Limb (tissue), 2 donors: ENCODE results near the gene NEK1.

Experiments
- DNase-seq, 2 donors: peaks; one replicate each; pipeline ENCODE4 v3.0.0-alpha.2; 2016; ENCODE audit errors: extremely low spot score in 2 of 2

Gene NEK1, protein sequence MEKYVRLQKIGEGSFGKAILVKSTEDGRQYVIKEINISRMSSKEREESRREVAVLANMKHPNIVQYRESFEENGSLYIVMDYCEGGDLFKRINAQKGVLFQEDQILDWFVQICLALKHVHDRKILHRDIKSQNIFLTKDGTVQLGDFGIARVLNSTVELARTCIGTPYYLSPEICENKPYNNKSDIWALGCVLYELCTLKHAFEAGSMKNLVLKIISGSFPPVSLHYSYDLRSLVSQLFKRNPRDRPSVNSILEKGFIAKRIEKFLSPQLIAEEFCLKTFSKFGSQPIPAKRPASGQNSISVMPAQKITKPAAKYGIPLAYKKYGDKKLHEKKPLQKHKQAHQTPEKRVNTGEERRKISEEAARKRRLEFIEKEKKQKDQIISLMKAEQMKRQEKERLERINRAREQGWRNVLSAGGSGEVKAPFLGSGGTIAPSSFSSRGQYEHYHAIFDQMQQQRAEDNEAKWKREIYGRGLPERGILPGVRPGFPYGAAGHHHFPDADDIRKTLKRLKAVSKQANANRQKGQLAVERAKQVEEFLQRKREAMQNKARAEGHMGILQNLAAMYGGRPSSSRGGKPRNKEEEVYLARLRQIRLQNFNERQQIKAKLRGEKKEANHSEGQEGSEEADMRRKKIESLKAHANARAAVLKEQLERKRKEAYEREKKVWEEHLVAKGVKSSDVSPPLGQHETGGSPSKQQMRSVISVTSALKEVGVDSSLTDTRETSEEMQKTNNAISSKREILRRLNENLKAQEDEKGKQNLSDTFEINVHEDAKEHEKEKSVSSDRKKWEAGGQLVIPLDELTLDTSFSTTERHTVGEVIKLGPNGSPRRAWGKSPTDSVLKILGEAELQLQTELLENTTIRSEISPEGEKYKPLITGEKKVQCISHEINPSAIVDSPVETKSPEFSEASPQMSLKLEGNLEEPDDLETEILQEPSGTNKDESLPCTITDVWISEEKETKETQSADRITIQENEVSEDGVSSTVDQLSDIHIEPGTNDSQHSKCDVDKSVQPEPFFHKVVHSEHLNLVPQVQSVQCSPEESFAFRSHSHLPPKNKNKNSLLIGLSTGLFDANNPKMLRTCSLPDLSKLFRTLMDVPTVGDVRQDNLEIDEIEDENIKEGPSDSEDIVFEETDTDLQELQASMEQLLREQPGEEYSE (N-terminal part only)

DNA sequence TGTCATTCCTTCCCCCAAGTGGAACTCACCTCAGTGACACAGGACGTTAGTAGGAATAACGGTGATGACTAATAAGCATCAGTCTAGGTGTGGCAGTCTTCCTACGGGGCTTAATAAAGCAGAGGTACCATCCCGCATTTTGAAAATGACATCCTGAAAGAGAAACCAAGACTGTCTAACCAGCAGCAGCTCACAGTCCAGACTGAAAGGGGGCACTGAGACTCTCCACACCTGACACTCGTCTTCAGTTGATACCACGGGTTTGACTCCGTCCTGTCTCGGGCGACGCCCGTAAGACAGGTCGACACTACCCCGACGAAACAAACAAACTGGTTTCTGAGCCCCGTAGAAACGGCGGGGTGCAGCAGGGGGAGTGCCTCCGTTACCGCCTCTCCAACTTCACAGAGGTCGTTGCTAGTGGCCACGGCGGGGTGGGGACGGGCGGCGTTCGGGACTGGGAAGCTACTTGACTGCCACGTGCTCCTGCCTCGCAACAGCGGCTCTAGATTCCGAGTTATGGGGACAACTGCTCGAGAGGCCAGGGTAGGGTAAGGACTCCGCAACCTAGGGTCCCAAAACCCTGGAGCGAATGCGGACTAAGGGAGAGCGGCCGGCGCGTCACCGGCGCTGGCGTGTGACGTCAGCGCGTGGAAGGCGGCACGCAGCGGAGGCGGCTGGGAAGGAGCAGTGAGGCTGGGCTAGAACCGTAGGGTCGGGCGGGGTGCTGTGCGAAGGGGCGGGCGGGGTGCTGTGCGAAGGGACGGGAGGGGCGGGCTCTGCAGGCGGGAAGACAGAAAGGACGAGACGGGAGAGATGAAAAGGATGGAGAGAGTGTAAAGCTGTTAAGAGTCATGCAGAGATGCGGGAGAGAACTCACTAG, at the start of gene NEK1:
Gene NEK1, minus strand, starts transcription at position 593 of the 880 bp plus-strand sequence. CDS start 9,953 bp downstream, outside the sequence.
- peak; percentile 93 to 94 for DNase-seq

DNA sequence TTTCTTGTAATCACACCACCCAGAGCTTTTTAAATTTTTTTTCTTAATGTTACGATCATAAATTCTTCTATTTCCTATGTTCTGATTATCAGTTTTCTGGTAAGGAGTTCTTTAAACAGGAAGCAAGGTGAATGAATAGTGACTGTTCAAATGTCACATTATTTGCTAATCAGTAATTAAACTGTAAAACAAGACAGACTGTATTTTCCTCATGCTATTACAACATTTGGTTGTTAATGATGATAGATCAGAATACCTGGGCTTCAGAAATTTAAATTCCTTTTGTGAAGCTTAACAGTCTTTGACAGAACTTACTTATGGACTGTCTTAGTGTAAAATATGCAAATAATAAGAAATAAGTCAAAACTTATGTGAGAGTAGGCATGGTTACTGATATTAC, 49.4 kb upstream of the NEK1 start:
- DNase-seq, result no peak

DNA sequence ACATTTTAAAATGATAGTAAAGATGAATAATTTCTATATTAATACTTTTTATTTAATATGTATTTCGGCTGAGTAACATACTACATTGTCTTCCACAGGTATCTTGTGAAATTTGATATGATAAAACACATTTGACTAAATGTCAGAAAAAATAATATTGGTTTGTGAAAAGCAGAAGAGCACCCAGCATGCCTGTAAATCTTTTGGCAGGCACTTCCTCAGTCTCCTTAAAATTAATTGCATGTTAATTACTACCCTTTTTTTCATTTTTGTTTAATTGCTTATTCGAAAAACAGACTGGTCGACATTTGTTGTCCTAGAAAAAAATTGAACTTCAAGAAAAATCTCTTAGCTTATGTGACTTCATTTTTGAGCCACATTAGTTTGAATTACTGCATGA, 48.5 kb upstream of the NEK1 start:
- no peak for DNase-seq

DNA sequence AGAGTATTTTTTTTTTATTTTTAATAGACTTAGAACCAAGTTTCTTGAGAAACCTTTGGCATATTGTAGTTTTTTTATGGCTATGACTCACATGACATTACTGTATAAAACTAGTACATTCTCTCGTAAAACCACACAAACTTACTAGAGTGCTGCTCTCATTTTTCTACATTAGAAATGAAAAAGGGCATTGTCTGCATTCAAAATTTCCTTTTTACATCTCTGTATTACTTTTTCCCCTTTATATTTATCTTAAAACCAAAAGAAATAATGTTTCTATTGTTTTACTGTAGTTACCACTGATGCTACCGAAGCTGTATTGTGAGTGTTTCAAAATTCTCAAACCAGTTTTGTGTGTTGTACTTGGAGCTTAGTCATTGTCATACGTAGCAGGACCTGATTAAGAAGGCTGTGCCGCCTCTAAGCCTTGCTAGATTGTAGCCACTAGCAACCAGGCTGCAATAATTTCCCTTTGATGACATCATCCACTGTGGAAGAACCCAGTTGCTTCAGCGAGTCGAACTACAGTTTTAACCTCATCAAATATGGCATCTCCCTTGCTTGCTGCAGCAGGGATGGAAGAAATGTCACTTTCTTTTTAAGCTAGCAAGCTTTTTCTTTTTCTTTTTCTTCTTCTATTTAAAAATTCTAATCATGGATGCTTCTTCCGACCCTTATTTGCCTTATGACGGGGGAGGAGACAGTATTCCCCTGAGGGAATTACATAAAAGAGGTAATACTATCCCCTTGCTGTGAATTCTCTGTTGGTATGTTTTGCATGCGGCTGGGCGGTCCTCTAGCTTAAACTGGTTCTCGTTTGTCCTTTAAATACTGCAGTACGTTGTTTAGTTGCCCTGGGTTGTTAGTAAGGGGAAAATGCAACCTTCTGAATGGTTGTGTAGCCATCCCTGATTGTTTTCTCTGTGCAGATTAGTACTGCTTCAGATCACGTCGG, 47.6 kb upstream of the NEK1 start:
- DNase-seq, result peak; percentile 72 to 89

DNA sequence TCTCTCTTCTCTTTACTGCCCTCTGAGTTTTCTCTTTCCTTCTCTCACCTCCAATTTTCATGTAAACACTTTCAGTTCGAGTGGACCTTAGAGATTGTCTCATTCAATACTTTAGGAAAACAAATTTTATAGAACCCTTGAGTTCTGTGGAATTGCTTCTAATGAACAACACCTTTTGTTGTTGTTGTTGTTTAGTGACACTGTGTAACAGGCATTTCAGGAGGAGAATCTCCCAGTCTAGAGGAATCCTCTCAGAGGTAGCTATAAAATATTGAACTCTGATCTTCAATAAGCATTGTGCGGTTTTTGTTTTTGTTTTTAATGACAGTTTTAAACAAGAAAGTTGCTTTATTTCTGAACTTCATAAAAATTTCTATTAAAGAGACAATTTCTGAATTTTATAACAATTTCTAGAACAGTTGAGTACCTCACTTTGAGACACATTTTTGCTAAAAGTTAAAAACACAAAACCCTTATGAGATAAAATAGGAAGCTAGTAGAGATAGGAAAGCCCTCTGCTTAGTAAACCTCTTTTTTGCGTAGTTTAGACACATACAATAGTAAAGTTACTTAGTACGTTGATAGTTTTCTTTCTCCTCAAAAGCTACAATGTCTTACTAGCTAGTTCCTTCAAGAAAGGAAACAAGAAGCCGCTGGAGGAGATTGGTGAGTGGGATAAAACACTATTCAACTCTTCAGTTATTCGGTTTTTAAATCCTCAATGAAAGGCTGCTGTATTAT, 46.8 kb upstream of the NEK1 start:
- no peak for DNase-seq

DNA sequence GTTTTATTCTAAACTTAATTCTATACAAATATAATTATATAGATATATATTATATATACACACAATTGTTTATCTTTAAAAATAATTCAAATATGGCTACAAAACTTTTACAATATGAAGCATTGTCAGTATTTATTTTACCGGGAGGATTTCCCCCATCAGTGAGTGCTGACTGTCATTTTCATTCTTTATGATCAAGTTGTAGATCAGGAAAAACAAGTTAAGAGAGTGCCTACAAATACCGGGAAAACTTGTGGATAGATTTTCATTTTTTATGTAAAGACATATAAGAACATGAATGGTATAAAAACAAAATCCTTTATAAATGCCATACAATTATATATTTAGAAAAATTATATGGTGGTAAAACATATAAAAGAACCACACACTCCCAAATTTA, 45.8 kb upstream of the NEK1 start:
- no peak for DNase-seq

DNA sequence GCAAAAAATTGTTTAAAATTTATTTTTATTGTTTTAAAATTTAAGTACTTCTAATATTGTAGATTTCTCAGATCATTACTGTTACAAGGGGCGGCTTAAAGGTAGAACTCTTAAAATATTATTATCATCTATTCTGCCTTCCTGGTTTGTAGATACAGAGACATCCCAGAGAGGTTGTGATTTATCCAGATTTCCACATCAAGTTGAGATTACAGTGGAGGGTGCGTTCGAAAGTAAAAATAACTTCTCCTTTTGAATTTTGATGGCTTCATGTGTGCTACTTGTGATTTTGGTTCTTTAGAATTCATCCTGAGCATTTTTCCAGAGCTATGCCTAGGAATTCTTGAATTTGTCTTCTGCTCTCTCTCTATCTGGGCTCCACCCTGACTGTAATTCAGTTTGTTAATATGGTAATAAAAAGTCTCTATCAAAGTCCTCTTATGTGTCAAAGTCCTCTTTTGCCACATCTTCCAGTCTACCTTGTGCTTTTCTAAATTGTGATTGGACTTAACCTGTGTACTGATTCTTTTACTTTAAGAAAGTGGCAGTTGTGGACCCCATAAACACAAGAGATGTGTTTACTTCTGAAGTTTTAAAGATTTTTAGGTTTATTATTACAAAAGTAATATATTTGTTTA, 45.2 kb upstream of the NEK1 start:
- DNase-seq, result no peak

DNA sequence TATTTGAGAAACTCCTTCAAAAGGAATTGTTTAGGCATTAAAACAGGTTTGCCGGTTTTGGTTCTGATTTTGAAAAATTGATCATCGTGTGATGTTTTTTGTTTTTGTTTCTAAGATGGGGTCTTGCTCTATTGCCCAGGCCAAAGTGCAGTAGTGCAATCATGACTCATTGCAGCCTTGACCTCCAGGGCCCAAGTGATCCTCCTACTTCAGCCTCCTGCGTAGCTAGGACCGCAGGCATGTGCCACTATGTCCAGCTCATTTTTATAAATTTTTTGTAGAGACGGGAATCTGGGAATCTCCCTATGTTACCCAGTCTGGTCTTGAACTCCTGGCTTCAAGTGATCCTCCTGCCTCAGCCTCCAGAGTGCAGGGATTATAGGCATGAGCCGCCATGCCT, 43.0 kb upstream of the NEK1 start:
- DNase-seq, result no peak

DNA sequence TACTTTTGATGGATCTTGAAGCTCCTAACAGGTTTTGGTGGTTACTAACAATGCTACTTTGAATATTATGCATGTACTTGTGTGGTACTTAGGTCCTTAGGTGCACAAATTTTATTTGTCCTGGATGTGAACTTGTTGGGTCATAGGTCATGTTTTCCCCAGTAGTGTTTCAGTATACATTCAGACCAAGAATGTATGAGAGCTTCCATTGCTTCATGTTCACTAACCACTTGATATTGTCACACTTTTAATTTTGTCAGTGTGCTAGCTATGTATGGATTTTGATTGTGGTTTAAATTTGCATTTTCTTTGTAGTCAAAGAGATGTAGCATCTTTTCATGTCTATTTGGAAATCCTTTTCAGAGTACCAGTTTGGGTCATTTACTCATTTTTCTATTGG, 40.2 kb upstream of the NEK1 start:
- no peak for DNase-seq

DNA sequence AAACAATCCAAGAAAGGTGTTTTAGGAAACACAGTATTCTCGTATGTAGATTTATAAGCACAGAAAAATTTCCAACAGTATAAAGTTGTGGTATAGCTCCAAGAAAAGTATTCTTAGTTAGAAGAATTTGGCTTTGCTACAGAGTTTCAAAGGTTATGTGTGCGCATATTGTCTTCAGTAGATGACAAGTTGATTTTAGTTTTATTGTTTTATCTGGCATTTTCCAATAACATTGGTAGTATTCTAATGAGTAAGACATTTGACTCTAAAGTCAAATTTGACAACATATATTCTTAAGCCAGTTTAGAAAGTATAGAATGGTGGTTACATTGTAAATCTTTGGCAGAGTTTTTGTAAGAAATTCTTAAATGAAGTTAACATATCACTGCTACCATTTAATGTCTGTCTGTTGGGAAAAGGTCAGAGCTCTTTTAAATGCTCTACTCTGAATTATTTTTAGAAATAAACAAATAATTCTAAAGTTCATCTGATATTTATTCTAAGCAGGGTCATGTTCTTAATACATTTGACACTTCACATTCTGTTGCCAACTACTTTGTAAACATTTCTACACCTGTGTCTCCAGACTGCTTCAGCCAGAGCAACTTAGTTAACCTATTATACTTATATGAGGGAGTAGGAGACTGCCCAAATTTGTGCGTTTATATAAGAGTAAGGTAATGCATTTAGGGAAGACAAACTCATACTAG, 38.0 kb upstream of the NEK1 start:
- no peak for DNase-seq

DNA sequence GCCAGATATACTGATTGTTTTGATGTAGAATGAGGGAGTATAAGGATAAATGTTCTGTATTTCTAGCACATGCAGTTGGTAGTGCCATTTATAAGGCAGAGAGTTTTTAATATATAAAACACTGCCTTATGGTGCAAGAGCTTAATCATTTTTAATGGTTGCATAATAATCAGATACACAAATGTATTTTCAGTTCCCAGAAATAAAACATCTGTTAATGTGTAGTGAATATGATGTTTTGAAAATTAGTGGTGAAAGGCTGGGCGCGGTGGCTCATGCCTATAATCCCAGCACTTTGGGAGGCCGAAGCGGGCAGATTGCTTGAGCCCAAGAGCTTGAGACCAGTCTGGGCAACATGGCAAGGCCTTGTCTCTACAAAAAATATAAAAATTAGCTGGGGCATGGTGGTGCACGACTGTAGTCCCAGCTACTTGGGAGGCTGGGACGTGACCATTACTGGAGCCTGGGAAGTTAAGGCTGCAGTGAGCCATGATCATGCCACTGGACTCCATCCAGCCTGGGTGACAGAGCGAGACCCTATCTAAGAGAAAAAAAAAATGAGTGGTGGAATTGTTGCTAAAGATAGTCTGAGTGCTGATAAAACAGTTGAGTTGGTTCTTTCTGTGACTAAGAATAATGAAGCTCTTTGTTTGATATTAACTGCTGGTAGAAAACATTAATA, 37.3 kb upstream of the NEK1 start:
- no peak for DNase-seq

DNA sequence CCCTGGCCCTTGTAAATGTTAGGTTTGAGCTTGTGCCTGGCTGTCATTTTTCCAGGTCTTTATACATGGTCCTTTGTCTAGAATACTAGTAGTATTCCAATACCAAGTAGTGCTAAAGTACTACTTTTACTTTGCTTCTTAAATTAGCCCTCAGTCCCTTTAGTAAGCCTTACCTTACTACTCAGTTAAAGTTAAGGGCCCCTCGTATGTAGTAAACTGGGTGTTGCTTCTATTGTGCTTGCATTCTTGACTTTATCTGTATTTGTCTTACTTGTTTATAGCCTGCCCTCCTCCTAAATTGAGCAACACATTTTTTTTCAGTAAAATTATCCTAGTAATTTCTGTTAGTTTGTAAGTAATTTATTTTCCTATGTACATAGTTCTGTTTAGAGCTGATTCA, 33.2 kb upstream of the NEK1 start:
- no peak for DNase-seq

DNA sequence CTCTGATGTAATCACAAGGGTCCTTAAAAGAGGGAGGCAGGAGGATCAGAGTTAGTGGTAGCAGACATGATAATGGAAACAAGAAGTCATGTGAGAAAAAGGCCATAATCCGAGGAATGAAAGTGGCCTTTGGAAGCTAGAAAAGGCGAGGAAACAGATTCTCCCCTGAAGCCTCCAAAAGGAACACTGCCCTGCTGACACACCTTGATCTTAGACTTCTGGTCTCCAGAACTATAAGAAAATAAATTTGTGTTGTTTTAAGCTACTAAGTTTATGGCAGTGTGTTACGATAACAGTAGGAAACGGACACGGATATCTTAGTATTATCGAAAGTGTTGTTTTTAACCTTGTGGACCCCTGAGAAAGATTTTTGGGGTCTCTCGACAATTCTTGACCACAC, 32.4 kb upstream of the NEK1 start:
- DNase-seq, result no peak

DNA sequence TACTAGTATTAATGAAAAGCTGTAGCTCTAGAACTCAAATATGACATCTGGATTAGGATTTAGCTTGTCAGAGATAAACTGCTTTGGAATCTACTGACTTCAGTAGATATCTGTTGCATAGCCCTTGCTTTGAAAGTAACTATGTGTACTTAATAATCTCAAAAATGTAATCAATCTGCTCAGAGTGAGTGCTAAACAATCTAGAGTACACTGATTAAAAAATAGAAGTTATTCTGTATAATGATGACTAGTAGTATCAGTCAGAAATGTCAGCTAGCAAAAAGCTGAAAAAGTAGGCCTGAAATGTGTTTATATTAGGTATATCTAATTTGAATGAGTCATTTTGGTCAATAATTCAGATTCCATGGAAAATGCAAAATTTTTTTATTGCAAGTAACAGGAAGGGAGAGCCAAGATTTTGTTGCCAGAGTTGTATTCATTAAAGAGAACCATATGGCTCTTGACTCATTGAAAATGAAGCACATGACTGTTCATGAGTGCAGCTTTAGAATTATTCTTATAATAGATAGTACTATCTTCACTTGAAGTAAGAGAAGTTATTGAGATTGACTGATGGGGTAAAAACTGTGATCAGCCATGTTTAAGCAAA, 28.0 kb upstream of the NEK1 start:
- DNase-seq, result peak in 1 of 2 donors; percentile 40

DNA sequence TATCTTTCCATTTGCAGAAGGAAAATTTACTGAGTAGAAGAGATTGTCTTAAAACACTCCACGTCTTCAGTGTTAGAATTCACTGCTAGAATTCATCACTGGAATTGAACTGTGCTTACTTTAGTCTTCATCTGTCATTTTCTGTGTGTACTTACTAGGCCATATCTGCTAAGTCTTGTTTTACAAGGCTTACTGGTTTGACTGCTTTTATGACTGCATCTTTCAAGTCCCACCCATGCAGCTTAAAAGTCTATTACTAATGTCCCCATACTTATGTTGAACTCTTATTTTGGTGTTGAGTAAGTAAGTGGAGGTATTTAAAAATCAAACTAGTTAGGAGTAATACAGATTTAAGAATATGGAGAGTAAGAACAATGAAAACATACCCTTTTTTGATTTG, 22.6 kb upstream of the NEK1 start:
- no peak for DNase-seq

DNA sequence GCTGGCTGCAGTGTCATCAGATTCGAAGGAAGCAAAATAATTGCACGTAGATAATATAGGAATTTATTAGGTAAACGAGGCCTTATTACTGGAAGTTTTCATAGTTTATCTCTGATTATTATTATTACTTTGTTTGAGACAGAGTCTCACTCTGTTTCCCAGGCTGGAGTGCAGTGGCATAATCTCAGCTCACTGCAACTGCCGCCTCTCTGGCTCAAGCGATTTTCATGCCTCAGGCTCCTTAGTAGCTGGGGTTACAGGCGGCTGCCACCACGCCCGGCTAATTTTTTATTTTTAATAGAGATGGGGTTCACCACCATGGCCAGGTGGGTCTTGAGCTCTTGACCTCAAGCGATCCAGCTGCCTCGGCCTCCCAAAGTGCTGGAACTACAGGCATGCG, 20.5 kb upstream of the NEK1 start:
- DNase-seq, result no peak

DNA sequence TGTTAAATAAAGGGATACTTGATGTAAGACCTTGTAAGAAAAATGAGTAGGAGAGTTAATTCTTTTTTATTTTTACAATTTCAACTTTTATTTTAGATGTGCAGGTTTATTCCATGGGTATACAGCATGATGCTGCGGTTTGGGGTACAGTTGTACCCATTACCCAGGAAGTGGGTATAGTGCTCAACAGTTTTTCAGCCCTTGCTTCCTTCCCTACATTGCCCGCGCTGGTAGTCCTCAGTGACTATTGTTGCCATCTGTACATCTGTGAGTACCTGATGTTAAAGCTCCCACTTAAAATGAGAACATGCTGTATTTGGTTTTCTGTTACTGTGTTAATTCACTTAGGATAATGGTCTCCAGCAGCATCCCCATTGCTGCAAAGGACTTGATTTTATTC, 17.7 kb upstream of the NEK1 start:
- no peak for DNase-seq
